OCI-LY1 (cell line): Measurements from ENCODE around the gene CTAGE1.

Source experiments
- CTCF ChIP-seq: fragments of 200-600 bp; sonication (generic), shearing (Covaris generic); IDR thresholded peaks from 2 replicates; pipeline ENCODE4 v1.5.1; 2017; ENCODE audit warnings: mild to moderate bottlenecking, antibody characterized with exemption, low read length, moderate library complexity, mixed read lengths
- EZH2 ChIP-seq: fragments of 200-600 bp; sonication (generic), shearing (Covaris generic); IDR thresholded peaks from 2 replicates; pipeline ENCODE4 v1.8.0; 2017; ENCODE audit warnings: borderline replicate concordance, mixed run types, mild to moderate bottlenecking, antibody characterized with exemption, low read length, moderate library complexity, mixed read lengths

GRCh38 chr18:22433956-22434355 lies 16.2 kb upstream of the CTAGE1 start:
- TF ChIP-seq CTCF (no peak), EZH2 (no peak)
